HG03558 (cell line): ENCODE data around the gene CCDC201.

ENCODE experiments used
- ATAC-seq: cut with Tn5 transposase; IDR thresholded peaks from one replicate; pipeline ENCODE4 v1.9.1; 2021; ENCODE audit warnings: moderate number of reproducible peaks; ENCODE audit not compliant: unreplicated experiment; ENCODE audit errors: extremely low read depth

Gene CCDC201

GRCh38 chr7:45873035-45873354 lies at the start of gene CCDC201:
CCDC201 (minus strand) TSS chr7:45873082; CDS start chr7:45873007, 75 bp downstream.
- ATAC-seq = no peak

GRCh38 chr7:45921699-45922519 lies 49.0 kb upstream of the CCDC201 start:
- ATAC-seq = no peak

GRCh38 chr7:45921381-45921698 lies 48.5 kb upstream of the CCDC201 start:
- no peak for ATAC-seq

GRCh38 chr7:45920502-45921380 lies 47.9 kb upstream of the CCDC201 start, which contains the start of gene IGFBP3:
IGFBP3 (minus strand) TSS chr7:45921272; CDS start chr7:45921140, 132 bp downstream.
- no peak for ATAC-seq

GRCh38 chr7:45919993-45920459 lies 47.1 kb upstream of the CCDC201 start:
- ATAC-seq = no peak

GRCh38 chr7:45919231-45919784 lies 46.4 kb upstream of the CCDC201 start:
- no peak for ATAC-seq

GRCh38 chr7:45918556-45918955 lies 45.7 kb upstream of the CCDC201 start:
- no peak for ATAC-seq

GRCh38 chr7:45917658-45918057 lies 44.8 kb upstream of the CCDC201 start:
- no peak for ATAC-seq

GRCh38 chr7:45917064-45917463 lies 44.2 kb upstream of the CCDC201 start:
- ATAC-seq = no peak

GRCh38 chr7:45915606-45916005 lies 42.7 kb upstream of the CCDC201 start:
- no peak for ATAC-seq

- no peak for ATAC-seq
Measured at GRCh38 chr7:45914911-45915310, 42.0 kb upstream of the CCDC201 start.

GRCh38 chr7:45912972-45913371 lies 40.1 kb upstream of the CCDC201 start:
- no peak for ATAC-seq

- no peak for ATAC-seq
Measured at GRCh38 chr7:45911311-45911710, 38.4 kb upstream of the CCDC201 start.

- ATAC-seq = no peak
Measured at GRCh38 chr7:45910855-45911254, 38.0 kb upstream of the CCDC201 start.

- no peak for ATAC-seq
Measured at GRCh38 chr7:45909561-45909960, 36.7 kb upstream of the CCDC201 start.

- ATAC-seq = no peak
Measured at GRCh38 chr7:45902820-45903219, 29.9 kb upstream of the CCDC201 start.

- no peak for ATAC-seq
Measured at GRCh38 chr7:45901566-45901965, 28.7 kb upstream of the CCDC201 start.

- no peak for ATAC-seq
Measured at GRCh38 chr7:45898222-45898621, 25.3 kb upstream of the CCDC201 start.

GRCh38 chr7:45897042-45897690 lies 24.3 kb upstream of the CCDC201 start:
- no peak for ATAC-seq

GRCh38 chr7:45894665-45895062 lies 21.8 kb upstream of the CCDC201 start:
- ATAC-seq = no peak
